Left ventricle myocardium inferior (tissue), 1 donor: ENCODE measurements around the gene MAP4K4. TPM values are rescaled to one million over a fixed set of nuclear protein-coding genes. Genes with fewer than 3 reads are reported as not detected.

ENCODE experiments used
- DNase-seq: peaks from one replicate; pipeline ENCODE4 v3.0.0-alpha.2; 2020
- H3K27ac ChIP-seq: fragments of 200-600 bp; replicated peaks from 2 replicates; pipeline ENCODE4 v1.8.0; 2021
- H3K27me3 ChIP-seq: fragments of 200-600 bp; 2 replicates; pipeline ENCODE4 v1.8.0; 2021; ENCODE audit warnings: low read depth
- H3K36me3 ChIP-seq: fragments of 200-600 bp; 2 replicates; pipeline ENCODE4 v1.8.0; 2021
- H3K4me1 ChIP-seq: fragments of 200-600 bp; 2 replicates; pipeline ENCODE4 v1.8.0; 2021
- H3K4me3 ChIP-seq: fragments of 200-600 bp; 2 replicates; pipeline ENCODE4 v1.8.0; 2021; ENCODE audit warnings: mild to moderate bottlenecking, moderate library complexity
- H3K9me3 ChIP-seq: fragments of 200-600 bp; replicated peaks from 2 replicates; pipeline ENCODE4 v1.8.0; 2021
- intact Hi-C: fragments of 100-400 bp; cut with micrococcal nuclease; formaldehyde crosslinking; loops from one replicate; pipeline ENCODE4 v1.11.0; 2022
- total RNA-seq: library from RNA; stranded (reverse); fragmentation: NEBNext Ultra II Directional; extraction: Animal tissue kit (Norgen Biotek cat#: 25700); gene quantifications from one replicate; pipeline ENCODE4 v1.2.1, GENCODE V29; 2021
- TF ChIP-seq, protein P1 (sequence below): fragments of 200-600 bp; IDR thresholded peaks from 2 replicates; pipeline ENCODE4 v1.8.0; 2021; ENCODE audit warnings: antibody characterized with exemption, mild to moderate bottlenecking, borderline replicate concordance
- donor health status: DM: no; HTN: yes; CAD: no; lungs with severe emphysema.

MAP4K4 gene
- total RNA-seq, 1 donor from 2014 or later: 102 TPM

DNA sequence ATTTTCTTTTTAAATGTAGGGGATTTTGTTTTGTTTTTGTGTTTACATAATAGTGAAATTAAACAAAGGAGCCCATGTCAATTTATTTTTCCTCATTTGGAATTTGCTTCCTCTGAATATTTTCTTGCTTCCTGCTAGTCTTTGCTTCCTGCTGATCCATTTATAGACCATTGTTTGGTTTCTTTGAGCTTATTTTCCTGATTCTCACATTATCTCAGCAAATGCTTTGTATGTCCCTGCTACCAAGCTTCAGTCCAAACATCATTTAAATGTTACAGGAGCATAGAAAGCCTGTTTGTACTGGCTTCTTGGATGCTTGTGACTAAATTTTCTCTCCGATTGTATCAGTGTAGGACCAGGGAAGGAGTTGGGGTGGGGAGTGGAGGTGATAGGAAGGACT lies 166.9 kb downstream of the MAP4K4 start:
- intact Hi-C loops: no loop called here
- H3K4me1 ChIP-seq: peaks cover 23% of the 10 kb centered on the region
- no peak overlapping the region for H3K4me3 ChIP-seq
- peaks cover 75% of the 10 kb centered on the region for H3K36me3 ChIP-seq
- no peaks in the 10 kb centered on the region for H3K27me3 ChIP-seq
- TF ChIP-seq, protein P1, sequence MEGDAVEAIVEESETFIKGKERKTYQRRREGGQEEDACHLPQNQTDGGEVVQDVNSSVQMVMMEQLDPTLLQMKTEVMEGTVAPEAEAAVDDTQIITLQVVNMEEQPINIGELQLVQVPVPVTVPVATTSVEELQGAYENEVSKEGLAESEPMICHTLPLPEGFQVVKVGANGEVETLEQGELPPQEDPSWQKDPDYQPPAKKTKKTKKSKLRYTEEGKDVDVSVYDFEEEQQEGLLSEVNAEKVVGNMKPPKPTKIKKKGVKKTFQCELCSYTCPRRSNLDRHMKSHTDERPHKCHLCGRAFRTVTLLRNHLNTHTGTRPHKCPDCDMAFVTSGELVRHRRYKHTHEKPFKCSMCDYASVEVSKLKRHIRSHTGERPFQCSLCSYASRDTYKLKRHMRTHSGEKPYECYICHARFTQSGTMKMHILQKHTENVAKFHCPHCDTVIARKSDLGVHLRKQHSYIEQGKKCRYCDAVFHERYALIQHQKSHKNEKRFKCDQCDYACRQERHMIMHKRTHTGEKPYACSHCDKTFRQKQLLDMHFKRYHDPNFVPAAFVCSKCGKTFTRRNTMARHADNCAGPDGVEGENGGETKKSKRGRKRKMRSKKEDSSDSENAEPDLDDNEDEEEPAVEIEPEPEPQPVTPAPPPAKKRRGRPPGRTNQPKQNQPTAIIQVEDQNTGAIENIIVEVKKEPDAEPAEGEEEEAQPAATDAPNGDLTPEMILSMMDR: no peak
- DNase-seq: no peak
- peak overlapping the region; percentile 21 for H3K27ac ChIP-seq
- no peaks in the 10 kb centered on the region for H3K9me3 ChIP-seq

DNA sequence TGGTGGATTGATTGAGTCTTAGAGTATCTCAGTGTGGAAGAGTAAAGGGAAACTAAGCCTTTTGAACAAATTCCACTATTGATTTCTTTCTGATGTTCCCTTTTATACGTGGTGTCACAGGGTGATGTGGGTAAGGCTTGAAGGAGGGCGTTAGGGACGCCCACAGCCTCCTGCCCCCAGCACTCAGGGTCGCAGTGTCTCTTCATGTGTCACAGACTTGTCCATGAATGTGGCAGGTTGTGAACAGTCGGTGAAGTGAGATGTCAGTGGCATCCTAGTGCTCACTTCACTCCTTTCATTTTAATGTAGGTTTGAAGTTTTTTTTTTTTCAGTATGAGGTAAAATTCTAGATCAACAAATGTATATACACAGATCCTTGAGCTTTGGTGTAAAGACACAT lies 171.0 kb downstream of the MAP4K4 start:
- no peak for DNase-seq
- TF ChIP-seq, protein P1: no peak

DNA sequence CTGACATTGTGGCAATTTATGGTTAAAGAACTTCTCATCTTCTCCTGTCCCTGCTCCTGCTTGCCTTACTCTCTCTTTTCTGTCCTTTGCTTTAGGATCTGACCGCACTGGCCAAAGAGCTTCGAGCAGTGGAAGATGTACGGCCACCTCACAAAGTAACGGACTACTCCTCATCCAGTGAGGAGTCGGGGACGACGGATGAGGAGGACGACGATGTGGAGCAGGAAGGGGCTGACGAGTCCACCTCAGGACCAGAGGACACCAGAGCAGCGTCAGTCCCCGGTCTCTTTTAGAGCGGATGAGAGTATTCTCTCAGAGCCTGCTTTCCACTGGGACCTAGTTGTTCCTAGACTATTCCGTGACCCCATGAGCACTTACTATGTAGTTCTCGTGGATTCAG lies 172.0 kb downstream of the MAP4K4 start:
- Histone ChIP-seq H3K4me1 (peaks cover 21% of the 10 kb centered on the region), H3K4me3 (no peak overlapping the region), H3K9me3 (no peaks in the 10 kb centered on the region), H3K27me3 (no peaks in the 10 kb centered on the region), H3K36me3 (peaks cover 94% of the 10 kb centered on the region), H3K27ac (no peak overlapping the region)
- no peak for DNase-seq
- intact Hi-C loops: no loop called here
- TF ChIP-seq, protein P1: no peak

More for the DNA sequence above, 171.0 kb downstream of the MAP4K4 start:
- intact Hi-C loops: no loop called here
- Histone ChIP-seq H3K4me3 (no peak overlapping the region), H3K27ac (no peak overlapping the region), H3K4me1 (peaks cover 31% of the 10 kb centered on the region), H3K36me3 (peaks cover 92% of the 10 kb centered on the region), H3K27me3 (no peaks in the 10 kb centered on the region), H3K9me3 (no peaks in the 10 kb centered on the region)

DNA sequence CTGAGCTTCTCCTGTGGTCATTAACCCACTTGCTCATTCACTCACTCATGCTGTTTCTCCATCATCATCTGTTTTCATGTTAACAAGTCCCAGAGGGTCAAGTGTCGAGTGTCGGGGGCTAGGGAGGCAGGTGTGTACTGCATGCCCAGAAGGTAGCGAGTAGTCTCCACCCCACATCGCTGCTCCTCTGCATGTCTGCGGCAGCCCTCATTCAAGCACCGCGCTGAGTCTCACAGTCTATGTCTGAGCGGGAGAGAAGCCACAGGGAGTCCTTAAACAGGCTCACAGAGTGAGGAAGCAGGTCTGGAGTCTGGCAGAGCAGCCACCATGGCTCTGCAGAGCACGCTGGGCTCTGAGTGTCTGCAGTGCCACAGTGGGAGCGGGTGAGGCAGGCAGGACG lies 172.9 kb downstream of the MAP4K4 start:
- intact Hi-C loops: no loop called here
- no peak for DNase-seq
- peaks cover 94% of the 10 kb centered on the region for H3K36me3 ChIP-seq
- H3K4me3 ChIP-seq: no peak overlapping the region
- H3K27ac ChIP-seq: no peak overlapping the region
- H3K9me3 ChIP-seq: no peaks in the 10 kb centered on the region
- H3K4me1 ChIP-seq: peaks cover 12% of the 10 kb centered on the region
- TF ChIP-seq, protein P1: no peak
- H3K27me3 ChIP-seq: no peaks in the 10 kb centered on the region

DNA sequence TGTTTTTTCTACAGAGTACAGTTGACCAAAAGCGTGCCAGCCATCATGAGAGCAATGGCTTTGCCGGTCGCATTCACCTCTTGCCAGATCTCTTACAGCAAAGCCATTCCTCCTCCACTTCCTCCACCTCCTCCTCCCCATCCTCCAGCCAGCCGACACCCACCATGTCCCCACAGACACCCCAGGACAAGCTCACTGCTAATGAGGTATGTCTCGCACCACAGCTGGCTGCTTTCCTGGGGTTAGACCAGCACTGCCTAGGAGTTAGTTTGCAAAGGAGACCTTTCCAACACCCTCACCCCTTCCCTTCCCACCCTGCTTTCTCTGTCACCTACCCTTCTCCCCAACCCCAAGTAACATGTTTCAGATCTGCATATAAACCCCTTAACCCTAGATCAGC lies 174.0 kb downstream of the MAP4K4 start:
- peaks cover 94% of the 10 kb centered on the region for H3K36me3 ChIP-seq
- intact Hi-C loops: no loop called here

More for the DNA sequence above, 174.0 kb downstream of the MAP4K4 start:
- Histone ChIP-seq H3K27me3 (no peaks in the 10 kb centered on the region), H3K27ac (no peak overlapping the region), H3K4me3 (no peak overlapping the region), H3K9me3 (no peaks in the 10 kb centered on the region), H3K4me1 (peaks cover 10% of the 10 kb centered on the region)
- TF ChIP-seq, protein P1: no peak
- DNase-seq: no peak
